ENCODE results near the gene SPDYE16. TPM values are rescaled to one million over a fixed set of nuclear protein-coding genes. Genes with fewer than 3 reads are reported as not detected.

Gene SPDYE16
- total RNA-seq, 1 donor, result under 0.01 TPM

Small RNAs within 50 kb of the gene (small RNA-seq; reads per million reads assigned to genes)
- gene RF00019, result not detected

Other genes starting within 250 kb of the SPDYE16 start
- gene HSPB1, start 240.6 kb downstream of the SPDYE16 start, total RNA-seq, result 50.1 TPM
- gene YWHAG, start 184.3 kb downstream of the SPDYE16 start, total RNA-seq, result 45.2 TPM
- 0.81 TPM for gene SSC4D, start 133.6 kb downstream of the SPDYE16 start, total RNA-seq
- 17.5 TPM for gene ZP3, start 118.3 kb downstream of the SPDYE16 start, total RNA-seq
- gene DTX2, start 81.6 kb downstream of the SPDYE16 start, total RNA-seq, result 14.5 TPM
- gene UPK3B, start 32.7 kb downstream of the SPDYE16 start, total RNA-seq, result 1.1 TPM
- gene POMZP3, start 84.0 kb upstream of the SPDYE16 start, total RNA-seq, result 5.4 TPM